ENCODE measurements around the gene THSD8. TPM values are rescaled to one million over a fixed set of nuclear protein-coding genes. Genes with fewer than 3 reads are reported as not detected.

Gene THSD8
- total RNA-seq, 1 donor from 2014 or later: not detected

- Histone ChIP-seq H3K27me3 (no peaks in the 10 kb centered on the region), H3K4me3 (no peak overlapping the region), H3K4me1 (peaks cover 75% of the 10 kb centered on the region), H3K27ac (peak overlapping the region; percentile 97), H3K36me3 (no peaks in the 10 kb centered on the region), H3K9me3 (no peaks in the 10 kb centered on the region)
- TF ChIP-seq CTCF (IDR thresholded peaks at IDR 0.05) (no peak), POLR2A (IDR thresholded peaks at IDR 0.05) (no peak), POLR2AphosphoS5 (IDR thresholded peaks at IDR 0.05; ENCODE audit: insufficient read depth in 1 of 2, low read depth in 1 of 2) (peak in 1 of 2 donors; percentile 5)
- intact Hi-C loops (cut with DNase I): no loop called here
- no peak for DNase-seq (ENCODE audit: extremely low spot score in 2 of 2)
These were observed 16.3 kb upstream of the THSD8 start for GRCh38 chr19:12785431-12786031.

- TF ChIP-seq POLR2AphosphoS5 (IDR thresholded peaks at IDR 0.05; ENCODE audit: insufficient read depth in 1 of 2, low read depth in 1 of 2) (peak; percentile 28), POLR2A (IDR thresholded peaks at IDR 0.05) (no peak), CTCF (IDR thresholded peaks at IDR 0.05) (no peak)
- H3K27ac ChIP-seq: peak overlapping the region; percentile 97
- H3K4me3 ChIP-seq: no peak overlapping the region
- DNase-seq (ENCODE audit: extremely low spot score in 2 of 2): no peak
- no peaks in the 10 kb centered on the region for H3K27me3 ChIP-seq
- H3K36me3 ChIP-seq: no peaks in the 10 kb centered on the region
- H3K4me1 ChIP-seq: peaks cover 75% of the 10 kb centered on the region
- intact Hi-C loops (cut with DNase I): no loop called here
- no peaks in the 10 kb centered on the region for H3K9me3 ChIP-seq
These were observed 15.6 kb upstream of the THSD8 start for GRCh38 chr19:12786141-12786870.

- intact Hi-C loops (cut with DNase I): no loop called here
- Histone ChIP-seq H3K4me1 (peaks cover 71% of the 10 kb centered on the region), H3K9me3 (no peaks in the 10 kb centered on the region)
These were observed 14.9 kb upstream of the THSD8 start for GRCh38 chr19:12786952-12787351.

GRCh38 chr19:12787458-12787857 is 14.4 kb upstream of the THSD8 start:
- TF ChIP-seq POLR2AphosphoS5 (IDR thresholded peaks at IDR 0.05; ENCODE audit: insufficient read depth in 1 of 2, low read depth in 1 of 2) (no peak), POLR2A (IDR thresholded peaks at IDR 0.05) (no peak), CTCF (IDR thresholded peaks at IDR 0.05) (no peak)
- intact Hi-C loops (cut with DNase I): no loop called here
- Histone ChIP-seq H3K27ac (peak overlapping the region; percentile 97), H3K4me3 (no peak overlapping the region), H3K9me3 (no peaks in the 10 kb centered on the region), H3K4me1 (peaks cover 69% of the 10 kb centered on the region), H3K36me3 (no peaks in the 10 kb centered on the region), H3K27me3 (no peaks in the 10 kb centered on the region)
- DNase-seq (ENCODE audit: extremely low spot score in 2 of 2): no peak

More at GRCh38 chr19:12786952-12787351, 14.9 kb upstream of the THSD8 start:
- TF ChIP-seq POLR2A (IDR thresholded peaks at IDR 0.05) (no peak), CTCF (IDR thresholded peaks at IDR 0.05) (no peak), POLR2AphosphoS5 (IDR thresholded peaks at IDR 0.05; ENCODE audit: insufficient read depth in 1 of 2, low read depth in 1 of 2) (no peak)
- Histone ChIP-seq H3K4me3 (no peak overlapping the region), H3K36me3 (no peaks in the 10 kb centered on the region), H3K27ac (peak overlapping the region; percentile 97), H3K27me3 (no peaks in the 10 kb centered on the region)
- DNase-seq (ENCODE audit: extremely low spot score in 2 of 2): no peak

Data from vagina (tissue), 2 donors.